GM18873 (cell line): ENCODE data around the gene PSPC1.

Experiments used
- ATAC-seq: cut with Tn5 transposase; IDR thresholded peaks from one replicate; pipeline ENCODE4 v1.9.1; 2021; ENCODE audit warnings: mild to moderate bottlenecking, moderate library complexity, moderate number of reproducible peaks; ENCODE audit not compliant: unreplicated experiment, low FRiP score

PSPC1 gene

DNA sequence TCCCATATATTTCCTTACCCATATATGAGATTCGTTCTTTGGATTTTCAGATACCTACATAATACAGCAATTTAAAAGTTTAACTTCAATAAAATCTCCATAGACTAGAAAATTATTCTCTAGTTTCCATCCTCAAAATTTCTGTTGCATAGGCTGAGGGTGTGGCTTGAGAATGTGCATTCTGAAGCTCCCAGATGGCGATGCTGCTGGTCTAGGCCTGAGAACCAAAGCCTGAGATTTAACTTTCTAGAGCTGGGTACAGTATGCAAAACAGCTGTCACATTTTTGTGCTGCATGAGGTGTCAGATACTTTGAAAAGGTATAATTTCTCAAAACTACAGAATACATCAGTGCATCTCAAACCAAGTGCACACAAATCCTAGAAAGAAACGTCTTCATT lies 106.6 kb downstream of the PSPC1 start:
- ATAC-seq: no peak

DNA sequence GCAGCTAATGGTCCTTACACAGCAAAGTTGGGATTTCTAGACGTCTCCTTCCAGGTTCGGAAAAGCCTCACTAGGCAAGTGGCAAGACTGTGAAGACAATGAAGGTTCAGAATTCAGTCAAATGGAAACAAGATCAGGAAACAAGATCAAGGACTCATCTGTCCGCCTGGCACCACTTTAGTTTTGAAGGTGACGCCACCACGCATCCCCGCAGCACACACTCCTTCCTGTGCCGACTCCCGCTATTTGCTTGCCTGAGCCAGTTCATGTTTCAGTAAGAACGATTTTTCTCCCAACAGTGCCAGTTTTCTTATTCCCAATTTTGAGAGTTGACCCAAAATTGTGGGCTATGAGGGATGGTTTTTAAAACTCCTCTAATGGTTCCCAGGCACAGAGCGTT lies 107.8 kb downstream of the PSPC1 start:
- no peak for ATAC-seq

DNA sequence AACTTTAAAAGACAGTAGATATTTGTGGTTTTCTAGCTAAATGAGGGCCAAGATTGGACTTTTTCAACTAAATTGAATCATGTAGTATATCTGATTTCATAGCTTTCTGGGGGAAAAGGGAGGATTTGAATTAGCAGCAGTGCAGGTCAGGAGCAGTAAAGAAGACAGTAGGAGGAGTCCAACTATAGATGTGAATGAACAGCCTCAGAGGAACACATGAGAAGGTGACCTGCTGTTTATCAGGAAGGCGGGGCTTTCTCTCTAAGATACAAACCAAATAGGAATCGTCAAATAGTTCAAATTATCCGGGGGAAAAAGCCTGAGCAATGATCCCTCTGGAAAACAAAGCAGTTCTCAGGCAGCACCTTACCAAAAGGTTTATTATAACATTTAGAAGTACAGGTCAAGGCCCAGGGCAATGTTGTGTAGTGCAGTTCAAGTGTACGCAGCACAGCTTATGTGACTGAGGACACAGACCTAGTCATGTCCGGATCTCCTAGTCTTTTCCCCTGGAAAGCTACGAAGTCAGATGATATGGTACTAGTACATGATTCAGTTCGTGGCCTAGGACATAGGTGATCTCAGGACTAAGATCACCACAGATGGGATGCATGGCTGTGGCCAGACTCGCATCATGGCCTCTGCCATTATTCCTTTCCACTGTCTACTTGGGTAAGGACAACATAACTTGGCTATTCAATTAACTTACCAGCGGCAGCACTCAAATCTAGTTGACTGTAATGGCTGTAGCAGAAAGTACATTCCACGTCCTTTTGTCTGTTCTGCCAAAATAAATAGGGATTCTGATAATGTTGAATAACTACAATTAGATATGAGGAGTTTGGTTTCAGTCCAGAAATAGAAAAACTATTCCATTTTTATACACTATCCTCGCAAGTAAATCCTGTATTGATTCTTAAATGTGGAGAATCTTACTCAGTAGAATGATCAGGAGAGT lies 109.0 kb downstream of the PSPC1 start:
- ATAC-seq: no peak

DNA sequence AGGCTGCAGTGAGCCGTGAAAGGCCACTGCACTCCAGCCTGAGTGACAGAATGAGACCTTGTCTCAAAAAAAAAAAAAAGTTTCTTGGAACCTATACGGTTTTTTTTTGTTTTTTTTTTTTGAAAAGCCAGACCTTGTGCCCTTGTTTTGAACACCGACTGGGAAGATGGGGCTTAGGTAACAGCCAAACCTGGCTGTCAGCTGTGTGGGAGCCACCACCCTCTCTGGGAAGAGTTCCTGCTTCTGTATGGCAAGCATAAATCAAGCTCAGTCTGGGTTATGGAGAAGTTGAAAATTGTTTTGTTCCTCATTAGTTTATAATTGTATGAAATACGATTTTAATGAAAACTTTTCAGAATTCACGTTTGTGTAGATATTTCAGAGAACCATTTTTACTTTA lies 109.8 kb downstream of the PSPC1 start:
- no peak for ATAC-seq

DNA sequence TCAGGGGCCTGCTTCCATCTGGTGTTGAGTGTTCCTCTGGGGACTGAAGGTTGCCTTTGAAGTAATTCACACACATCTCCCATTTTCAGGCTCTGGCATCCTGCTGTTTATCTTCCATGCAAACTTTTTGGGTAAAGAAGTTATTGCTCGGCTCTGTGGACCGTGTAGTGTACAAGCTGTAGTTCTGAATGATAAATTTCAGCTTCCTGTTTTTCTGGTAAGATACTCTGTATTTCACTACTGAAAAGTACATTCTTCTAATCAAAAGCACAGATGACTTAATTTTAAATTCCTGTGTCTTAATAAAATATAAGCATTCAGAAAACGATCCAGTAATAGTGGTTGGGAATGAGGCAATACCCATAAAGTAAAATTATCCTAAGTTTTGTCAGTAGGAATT lies 112.6 kb downstream of the PSPC1 start:
- no peak for ATAC-seq

DNA sequence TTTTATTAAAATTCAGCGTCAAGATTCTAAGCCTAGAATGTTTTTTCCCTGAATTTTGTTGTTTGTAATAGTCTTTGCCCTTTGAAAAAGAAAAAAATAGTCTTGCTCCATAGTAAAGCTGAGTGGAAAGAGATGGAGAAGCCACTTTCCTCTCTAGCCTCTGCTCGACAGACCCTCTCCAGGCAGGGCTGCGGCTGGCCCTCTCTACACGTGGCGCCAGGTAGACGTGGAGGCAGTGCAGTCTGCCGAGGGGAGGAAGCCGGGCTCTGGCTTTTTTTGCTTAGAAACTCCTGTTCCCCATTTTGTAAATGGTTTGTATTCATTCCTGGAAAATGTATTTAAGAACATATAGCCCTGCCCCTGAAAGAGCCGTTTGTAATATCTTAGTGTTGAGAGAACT lies 114.0 kb downstream of the PSPC1 start:
- no peak for ATAC-seq

DNA sequence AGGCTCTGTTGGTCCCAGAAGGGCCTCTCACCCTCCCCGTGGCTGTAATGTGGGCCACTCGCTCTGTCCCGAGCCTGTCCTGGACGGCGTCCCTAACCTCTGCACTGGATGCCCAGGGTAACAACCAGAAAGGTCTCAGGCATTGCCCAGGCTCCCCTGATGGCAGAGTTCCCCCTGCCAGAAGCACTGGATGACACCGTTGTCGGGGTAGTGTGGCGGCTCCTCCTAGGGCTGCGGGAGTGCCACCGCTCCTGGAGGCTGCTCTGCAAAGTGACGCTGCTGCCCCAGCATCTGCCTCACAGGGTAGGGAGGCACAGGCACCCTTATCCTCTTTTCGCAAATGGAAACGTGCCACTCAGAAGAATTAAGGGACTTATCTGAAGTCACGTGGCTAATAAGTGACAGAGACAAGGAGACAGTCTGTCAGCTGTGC lies 117.3 kb downstream of the PSPC1 start:
- no peak for ATAC-seq

DNA sequence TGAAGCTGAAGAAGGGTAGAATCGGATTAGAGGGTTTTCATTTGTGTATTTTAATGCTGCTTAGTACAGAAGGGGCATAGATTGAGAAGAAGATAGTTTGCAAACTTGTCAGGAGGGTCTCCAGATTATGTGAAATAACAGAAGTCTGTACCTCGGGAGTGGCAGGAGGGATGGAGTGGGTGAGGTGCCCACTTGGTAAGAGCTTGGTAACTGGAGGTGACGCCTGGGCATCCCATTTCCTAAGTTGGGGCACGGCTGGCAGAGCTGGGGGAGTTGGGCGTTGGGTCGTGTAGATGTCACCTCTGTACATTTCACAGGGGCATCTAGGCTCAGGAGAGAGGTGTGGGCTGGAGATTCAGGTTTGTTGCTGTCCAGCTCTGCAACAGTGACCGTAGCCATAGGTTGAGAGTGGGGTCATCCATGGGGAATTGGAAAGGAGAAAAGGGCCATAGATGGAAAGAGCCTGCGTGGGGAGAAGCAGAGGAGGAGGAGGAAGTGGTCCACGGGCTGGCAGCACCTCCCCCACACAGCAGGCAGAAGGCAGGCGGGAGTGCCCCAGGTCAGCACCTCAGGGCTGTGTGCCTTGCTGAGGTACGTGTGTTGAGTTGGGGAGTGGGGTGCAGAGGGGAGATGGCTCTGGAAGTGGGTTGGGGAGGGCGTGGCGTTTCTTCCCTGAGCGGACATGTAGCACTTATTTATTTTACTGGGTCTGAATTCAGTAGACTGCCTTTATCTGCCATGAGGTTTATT lies 118.1 kb downstream of the PSPC1 start:
- no peak for ATAC-seq

DNA sequence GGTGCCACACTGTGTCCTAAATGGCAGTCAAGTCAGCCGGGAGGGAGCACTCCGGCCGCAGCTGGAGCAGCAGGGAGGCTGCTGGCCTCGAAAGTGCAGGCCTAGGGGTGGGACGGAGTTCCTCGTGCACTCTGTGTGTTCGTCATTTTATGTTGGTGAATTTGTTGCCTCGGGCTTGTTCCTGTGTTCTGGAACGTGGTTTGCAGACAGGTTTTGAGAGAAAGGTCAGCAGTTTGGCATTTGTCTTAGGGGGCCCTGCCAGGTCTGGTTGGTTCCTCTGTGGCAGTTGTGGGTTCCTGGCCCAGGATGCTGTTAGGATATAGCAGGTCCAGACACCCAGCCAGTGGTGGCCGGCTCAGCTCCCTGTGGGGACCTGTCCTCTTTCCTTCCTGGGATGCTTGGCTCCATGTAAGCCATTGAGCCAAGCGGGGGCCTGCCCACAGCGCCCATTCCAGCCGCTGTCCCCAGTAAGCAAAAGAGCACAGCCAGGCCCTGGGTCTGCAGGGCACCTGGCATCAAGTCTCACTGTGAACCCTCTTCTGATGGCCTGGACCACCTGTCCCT lies 119.2 kb downstream of the PSPC1 start:
- ATAC-seq: no peak

DNA sequence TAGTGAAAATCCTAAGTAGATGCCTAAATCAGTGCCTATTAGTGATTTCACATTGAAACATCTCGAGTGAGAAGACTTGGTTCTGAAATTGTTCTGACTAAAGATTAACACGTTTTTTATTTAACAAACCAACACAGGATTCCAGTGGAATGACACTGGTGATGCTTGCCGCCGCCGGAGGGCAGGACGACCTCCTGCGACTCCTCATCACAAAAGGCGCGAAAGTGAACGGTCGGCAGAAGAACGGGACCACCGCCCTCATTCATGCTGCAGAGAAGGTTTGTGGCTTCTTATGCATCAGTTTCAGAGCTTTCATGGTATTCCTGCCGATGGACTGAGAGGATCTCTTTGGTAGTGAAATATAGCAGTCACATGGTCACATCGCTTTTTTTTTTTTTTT lies 121.2 kb downstream of the PSPC1 start:
- ATAC-seq: no peak

DNA sequence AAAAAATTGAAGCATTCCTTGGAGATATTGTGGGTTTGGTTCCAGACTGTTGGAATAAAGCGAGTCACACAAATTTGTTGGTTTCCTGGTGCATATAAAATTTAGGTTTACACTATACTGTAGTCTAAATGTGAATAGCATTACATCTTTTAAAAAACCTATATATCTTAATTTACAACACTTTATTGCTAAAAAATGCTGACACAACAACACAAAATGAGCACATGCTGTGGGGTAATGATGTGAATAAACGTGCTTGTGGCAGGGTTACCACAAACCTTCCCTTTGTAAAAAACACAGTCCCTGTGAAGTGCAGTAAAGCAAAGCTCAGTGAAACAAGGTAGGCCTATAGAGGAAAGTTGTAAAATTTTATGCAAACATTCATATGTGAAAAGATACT lies 121.6 kb downstream of the PSPC1 start:
- no peak for ATAC-seq

DNA sequence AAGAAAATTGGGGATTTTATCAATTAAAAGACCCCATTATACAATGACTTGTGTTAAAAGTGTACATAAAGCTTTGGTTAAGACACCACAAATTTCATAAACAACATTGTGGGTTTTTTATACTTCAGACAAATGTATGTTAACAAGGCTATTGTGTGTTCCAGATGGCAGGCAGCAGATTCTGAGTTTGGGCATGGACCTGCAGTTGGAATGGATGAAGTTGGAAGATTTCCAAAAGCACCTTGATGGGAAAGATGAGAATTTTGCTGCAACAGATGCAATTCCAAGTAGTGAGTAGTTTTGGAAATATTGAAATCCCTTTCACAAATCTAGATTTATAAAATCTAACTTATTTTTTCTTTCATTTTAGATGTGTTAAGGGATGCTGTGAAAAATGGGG lies 123.9 kb downstream of the PSPC1 start:
- no peak for ATAC-seq

DNA sequence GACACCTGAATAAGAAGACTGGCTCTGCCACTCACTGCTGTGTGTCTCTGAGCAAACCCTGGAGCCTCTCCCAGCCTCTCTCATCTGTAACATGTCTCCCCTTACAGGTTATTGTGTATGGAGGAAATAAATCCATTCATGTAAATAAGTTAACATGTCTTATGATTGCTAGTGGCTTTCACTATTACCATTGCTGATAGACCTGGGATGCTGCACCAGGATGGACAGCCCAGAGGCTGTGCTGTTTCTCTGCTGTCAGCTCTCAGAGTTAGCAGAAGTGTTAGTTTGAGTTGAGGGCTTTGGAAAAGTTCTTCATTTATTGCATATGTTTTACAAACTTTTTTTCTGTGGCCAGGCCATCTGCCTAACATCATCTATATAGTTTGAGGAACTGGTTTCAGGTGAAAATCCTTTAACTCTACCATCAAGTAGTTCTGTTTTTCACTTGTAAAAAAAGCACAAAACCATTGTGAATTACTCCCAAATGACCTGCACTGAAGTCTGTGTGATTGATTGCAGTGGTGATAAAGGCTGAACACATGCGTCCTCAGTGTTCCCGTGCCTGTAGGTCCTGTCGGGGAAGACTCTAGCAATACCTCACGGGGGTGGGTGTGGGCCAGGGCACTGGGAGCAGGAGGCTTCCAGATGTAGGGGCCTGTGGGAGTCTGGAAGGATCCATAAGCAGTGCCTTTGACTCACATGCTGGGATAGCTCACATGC lies 124.7 kb downstream of the PSPC1 start:
- ATAC-seq: no peak
